NAMALWA (cell line): Measurements from ENCODE around the gene ITGB3.
A peak's percentile ranks its signal among the peaks of the same experiment; 100 is the strongest.

Experiments used
- DNase-seq: peaks from one replicate; pipeline ENCODE4 v3.0.0-alpha.2; 2015; ENCODE audit warnings: low spot score

The ITGB3 gene

DNA sequence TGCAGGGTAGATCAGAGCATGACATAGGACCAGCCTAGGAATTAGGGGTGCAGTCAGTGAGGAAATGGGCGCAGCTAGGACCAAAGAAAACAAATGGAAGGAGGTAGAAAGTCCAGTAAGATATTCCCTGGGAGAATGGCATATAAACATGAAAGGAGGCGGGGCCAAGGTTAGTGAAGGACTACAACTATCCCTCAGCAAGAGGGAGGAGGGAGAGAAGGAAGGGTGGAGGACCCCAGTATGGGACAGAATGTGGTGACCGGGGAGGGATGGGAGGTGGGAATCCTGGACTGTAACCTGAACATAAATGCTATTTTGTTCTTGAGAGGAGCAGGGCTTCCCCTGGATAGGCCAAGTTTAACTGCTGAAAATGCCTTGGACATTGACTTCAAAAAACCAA lies 22.8 kb downstream of the ITGB3 start:
- DNase-seq = no peak

DNA sequence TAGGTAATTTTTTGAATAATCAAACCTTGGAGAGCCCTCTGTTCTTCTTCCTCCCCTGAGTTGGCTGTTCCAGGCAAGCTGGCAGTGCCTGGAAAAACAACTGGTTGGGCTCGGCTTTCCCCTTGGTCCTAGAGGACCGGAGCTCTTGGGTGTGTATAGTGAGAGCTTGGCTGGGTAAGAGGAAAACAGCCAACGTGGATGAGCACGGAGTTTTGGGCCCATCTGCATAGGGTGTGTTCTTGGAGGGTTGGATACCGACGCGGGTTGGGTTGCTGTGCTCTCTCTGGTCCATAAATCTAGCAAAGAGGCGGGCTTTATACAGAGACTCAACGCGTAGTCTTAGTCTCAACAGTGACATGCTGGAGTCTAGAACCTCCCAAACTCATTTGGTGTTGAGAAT lies 23.2 kb downstream of the ITGB3 start:
- DNase-seq = no peak

DNA sequence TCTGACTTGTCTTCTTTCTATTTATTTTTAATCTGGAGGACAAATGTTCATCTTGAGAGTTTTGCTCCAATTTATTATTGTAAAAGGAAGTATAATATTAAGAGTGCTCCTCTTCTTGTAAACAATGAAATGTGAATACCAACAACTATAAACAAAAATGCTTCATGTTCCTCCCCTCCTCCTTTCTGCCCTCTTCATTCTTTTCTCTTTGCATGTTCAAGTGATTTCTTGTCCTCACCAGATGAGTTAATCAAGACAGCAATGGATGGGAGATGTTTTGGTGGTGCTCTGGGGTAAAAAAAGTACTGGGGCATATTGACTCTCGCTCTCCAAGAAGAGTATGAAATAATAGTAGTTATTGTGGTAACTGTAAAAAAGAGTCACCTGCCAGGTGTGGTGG lies 24.3 kb downstream of the ITGB3 start:
- no peak for DNase-seq

GRCh38 chr17:47278561-47278960 lies 24.9 kb downstream of the ITGB3 start:
- DNase-seq = no peak

- peak; percentile 72 for DNase-seq
These were observed 25.6 kb downstream of the ITGB3 start for GRCh38 chr17:47279062-47279801.

GRCh38 chr17:47280072-47280811 lies 26.6 kb downstream of the ITGB3 start:
- DNase-seq = no peak

DNA sequence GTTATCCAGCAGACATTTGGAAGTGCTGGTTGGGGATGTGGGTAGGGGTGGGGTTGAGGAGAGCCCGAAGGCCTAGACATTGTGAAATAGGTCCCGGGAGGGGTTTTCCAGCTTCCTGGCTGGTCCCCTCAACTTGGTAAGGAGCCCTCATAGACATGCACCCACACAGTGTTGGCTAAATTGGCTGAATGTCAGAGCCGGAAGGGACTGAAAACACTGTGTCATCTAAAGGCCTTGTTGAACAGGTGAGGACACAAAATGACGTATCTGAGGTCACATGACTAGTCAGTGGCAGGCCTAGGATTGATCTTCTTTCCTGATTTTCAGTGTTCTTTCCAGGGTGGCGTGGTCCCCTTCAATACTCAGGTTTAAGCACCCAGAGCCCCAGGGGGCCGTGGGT lies 27.6 kb downstream of the ITGB3 start:
- no peak for DNase-seq

GRCh38 chr17:47285003-47285402 lies 31.4 kb downstream of the ITGB3 start:
- no peak for DNase-seq

DNA sequence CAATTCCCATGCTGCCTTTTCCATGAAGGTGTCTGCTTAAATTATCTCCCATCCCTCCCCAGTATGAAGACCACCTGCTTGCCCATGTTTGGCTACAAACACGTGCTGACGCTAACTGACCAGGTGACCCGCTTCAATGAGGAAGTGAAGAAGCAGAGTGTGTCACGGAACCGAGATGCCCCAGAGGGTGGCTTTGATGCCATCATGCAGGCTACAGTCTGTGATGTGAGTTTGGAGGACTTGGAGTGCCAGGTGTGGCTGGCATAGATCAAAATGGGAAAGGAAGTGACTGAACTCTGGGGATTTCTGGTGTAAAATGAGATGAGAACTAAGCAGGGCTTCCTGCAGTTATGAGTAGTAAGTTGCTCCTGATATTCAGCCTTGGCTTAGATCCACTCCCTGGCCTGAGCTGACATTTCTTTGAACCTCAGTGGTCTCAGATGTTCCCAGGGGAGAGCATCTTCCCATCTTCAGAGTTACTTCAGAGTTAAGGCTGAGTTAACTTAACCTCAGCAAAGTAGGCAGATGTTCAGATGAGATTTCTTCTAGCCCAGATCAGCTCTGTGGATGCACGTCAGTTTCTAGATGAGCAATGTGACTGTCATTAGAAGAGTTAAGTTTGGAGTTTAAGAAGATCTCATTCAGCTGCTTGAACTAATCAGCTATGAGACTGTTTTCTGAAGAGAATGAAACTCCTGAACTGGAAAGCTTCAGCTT lies 32.7 kb downstream of the ITGB3 start:
- DNase-seq = peak; percentile 39

DNA sequence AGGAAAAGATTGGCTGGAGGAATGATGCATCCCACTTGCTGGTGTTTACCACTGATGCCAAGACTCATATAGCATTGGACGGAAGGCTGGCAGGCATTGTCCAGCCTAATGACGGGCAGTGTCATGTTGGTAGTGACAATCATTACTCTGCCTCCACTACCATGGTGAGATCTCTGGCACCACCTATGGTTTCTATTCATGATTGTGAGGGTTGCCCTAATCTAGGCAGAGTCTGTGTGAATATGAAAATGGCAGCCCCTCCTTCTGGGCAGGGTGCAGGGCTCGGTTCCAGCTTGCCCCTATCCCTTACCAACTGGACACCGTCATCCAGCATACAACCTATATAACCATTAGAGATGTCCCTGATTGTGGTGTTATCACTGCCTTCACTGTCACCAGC lies 33.4 kb downstream of the ITGB3 start:
- DNase-seq = no peak

DNA sequence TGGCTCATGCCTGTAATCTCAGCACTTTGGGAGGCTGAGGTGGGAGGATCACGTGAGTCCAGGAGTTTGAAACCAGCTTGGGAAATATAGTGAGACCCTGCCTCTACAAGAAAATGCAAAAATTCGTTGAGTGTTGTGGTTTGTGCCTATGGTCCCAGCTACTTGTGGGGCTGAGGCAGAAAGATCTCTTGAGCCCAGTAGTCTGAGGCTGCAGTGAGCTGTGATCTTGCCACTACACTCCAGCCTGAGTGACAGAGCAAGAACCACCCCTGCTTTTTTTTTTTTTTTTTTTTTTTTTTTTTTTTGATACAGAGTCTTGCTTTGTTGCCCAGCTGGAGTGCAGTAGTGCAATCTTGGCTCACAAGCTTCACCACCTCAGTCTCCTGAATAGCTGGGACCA lies 34.0 kb downstream of the ITGB3 start:
- DNase-seq = no peak

DNA sequence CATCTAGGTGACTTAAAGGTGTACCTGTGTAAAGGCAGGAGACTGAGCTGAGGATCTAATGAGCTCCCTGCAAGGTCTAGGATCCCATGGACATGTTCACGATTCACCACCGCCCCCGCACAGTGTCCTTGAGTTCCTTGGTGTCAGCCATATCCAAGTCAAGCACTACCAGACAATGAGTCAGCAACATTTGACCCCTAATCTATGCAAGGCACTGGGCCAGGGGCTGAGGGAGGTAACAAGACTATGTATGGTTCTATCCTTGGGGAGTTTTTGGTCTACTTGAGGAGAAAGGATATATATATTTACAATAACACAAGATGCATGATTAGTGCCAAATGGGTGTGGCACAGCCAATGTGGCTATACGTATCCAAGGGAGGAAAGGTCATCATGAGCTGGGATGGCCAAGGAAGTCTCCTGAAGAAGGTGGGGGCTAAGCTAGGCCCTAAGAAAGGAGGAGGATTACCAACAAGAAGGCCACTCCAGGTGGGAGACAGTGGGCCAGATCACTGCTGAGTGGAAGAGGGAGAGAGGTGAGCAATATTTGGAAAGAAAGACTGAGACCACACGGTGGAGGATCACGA lies 35.0 kb downstream of the ITGB3 start:
- no peak for DNase-seq

DNA sequence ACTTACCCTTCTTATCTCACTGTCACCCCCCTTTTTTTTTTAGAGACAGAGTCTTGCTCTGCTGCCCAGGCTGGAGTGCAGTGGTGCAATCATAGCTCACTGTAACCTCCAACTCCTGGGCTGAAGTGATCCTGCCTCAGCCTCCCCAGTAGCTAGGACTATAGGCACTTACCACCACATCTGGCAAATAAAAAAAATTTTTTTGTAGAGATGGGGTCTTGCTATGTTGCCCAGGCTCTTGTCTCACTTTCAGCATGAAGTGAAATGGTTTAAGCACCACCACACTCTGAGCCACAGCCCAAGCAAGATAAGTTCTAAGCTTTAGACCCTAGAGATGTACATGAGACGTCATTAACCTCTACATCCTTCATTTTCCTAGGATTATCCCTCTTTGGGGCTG lies 35.7 kb downstream of the ITGB3 start:
- DNase-seq = no peak

DNA sequence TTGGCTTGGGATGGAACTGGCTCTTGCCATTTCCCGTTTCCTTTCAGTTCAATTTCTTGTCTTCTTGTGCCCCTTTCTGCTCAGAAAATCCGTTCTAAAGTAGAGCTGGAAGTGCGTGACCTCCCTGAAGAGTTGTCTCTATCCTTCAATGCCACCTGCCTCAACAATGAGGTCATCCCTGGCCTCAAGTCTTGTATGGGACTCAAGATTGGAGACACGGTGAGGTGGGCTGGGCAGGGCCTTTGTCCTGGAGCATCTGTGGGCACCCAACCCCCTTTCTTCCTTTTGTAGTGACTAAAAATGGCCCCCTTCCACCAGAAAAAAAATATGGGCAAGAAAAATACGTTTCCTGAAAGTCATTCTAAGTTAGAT lies 37.2 kb downstream of the ITGB3 start:
- DNase-seq = no peak

GRCh38 chr17:47291242-47291873 lies 37.7 kb downstream of the ITGB3 start:
- DNase-seq = no peak

- DNase-seq = no peak
These were observed 38.6 kb downstream of the ITGB3 start for GRCh38 chr17:47292206-47292605.

DNA sequence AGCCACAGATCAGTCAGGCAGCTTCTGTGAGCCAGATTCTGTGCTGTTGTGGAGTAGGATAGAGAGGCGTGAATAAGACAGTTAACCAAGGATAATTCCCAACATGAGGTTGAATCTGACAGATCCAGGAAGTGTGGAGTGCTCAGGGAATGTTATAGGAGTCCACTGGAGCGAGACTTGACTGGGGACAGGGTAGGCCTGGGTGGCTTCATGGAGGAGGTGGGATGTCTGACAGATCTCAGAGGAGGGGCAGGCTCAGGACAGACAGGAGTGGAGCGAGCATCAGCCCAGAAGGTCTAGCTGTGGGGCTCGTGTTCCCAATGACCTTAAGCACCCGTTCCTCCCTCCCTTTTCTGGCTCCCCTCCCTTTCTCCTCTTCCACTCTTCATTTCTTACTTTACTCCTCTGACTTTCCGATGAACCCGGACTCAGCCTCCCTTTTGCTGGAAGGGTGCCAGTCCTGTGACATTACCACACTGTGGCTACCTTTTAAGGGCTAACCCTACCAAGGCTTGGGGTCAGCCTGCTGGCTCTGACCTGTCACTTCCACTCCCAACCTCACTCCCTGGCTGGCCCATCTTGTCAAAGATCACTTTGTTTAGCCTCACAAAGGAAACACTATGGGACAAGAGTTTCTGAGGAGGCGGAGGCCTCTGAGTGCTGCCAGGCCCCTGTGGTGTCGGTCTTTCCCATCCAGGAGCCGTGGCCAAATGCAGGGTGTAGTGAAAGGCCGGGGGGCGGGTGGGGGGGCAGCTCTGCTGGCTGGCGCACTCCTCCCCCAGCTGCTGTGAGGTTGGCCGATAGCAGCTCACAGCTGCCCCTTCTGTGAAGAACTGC lies 41.6 kb downstream of the ITGB3 start:
- no peak for DNase-seq

DNA sequence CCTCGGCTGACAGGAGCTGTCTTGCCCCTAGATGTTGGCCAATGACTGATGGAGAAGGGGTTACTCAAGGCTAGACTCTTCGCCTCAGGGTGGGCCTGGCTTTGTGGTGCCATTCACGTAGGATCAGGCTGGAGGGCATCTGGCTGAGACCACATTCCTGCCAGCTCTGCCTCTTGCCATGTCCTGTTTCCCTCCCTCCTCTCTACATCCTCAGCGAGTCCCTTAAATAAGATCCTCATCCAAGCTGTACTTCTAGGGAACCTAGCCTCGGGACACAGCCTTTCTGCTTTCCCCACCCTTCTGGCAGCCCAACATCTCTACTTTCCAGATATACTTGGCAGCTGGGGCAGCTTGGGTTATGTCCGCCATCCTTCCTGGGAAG lies 42.2 kb downstream of the ITGB3 start:
- no peak for DNase-seq

- no peak for DNase-seq
These were observed 44.2 kb downstream of the ITGB3 start for GRCh38 chr17:47297661-47298400.

- DNase-seq = no peak
These were observed 45.1 kb downstream of the ITGB3 start for GRCh38 chr17:47298712-47299111.
